Measurements from ENCODE around the gene DNASE2.

Gene DNASE2

GRCh38 chr19:12865746-12866415, 15.4 kb downstream of the DNASE2 start:
- TF ChIP-seq CTCF (IDR thresholded peaks at IDR 0.05; ENCODE audit: low read depth, low read length): no peak

GRCh38 chr19:12864721-12865715, 16.2 kb downstream of the DNASE2 start:
- TF ChIP-seq CTCF (IDR thresholded peaks at IDR 0.05; ENCODE audit: low read depth, low read length): no peak
- DNase-seq (ENCODE audit: extremely low read depth, low read depth): no peak

More at GRCh38 chr19:12865746-12866415, 15.4 kb downstream of the DNASE2 start:
- no peak for DNase-seq (ENCODE audit: extremely low read depth, low read depth)

GRCh38 chr19:12864143-12864542, 17.1 kb downstream of the DNASE2 start:
- no peak for DNase-seq (ENCODE audit: extremely low read depth, low read depth)

GRCh38 chr19:12859546-12859945, 21.7 kb downstream of the DNASE2 start:
- DNase-seq (ENCODE audit: extremely low read depth, low read depth): no peak
- TF ChIP-seq CTCF (IDR thresholded peaks at IDR 0.05; ENCODE audit: low read depth, low read length): no peak

More at GRCh38 chr19:12864143-12864542, 17.1 kb downstream of the DNASE2 start:
- no peak for TF ChIP-seq CTCF (IDR thresholded peaks at IDR 0.05; ENCODE audit: low read depth, low read length)

- TF ChIP-seq CTCF (IDR thresholded peaks at IDR 0.05; ENCODE audit: low read depth, low read length): no peak
- DNase-seq (ENCODE audit: extremely low read depth, low read depth): no peak
Observed at GRCh38 chr19:12858041-12858928, 23.0 kb downstream of the DNASE2 start.

- no peak for DNase-seq (ENCODE audit: extremely low read depth, low read depth)
- no peak for TF ChIP-seq CTCF (IDR thresholded peaks at IDR 0.05; ENCODE audit: low read depth, low read length)
Observed at GRCh38 chr19:12856653-12857052, 24.6 kb downstream of the DNASE2 start.

Measured in AG09319 (cell line).